ENCODE measurements around the gene LCN12.

LCN12 gene

DNA sequence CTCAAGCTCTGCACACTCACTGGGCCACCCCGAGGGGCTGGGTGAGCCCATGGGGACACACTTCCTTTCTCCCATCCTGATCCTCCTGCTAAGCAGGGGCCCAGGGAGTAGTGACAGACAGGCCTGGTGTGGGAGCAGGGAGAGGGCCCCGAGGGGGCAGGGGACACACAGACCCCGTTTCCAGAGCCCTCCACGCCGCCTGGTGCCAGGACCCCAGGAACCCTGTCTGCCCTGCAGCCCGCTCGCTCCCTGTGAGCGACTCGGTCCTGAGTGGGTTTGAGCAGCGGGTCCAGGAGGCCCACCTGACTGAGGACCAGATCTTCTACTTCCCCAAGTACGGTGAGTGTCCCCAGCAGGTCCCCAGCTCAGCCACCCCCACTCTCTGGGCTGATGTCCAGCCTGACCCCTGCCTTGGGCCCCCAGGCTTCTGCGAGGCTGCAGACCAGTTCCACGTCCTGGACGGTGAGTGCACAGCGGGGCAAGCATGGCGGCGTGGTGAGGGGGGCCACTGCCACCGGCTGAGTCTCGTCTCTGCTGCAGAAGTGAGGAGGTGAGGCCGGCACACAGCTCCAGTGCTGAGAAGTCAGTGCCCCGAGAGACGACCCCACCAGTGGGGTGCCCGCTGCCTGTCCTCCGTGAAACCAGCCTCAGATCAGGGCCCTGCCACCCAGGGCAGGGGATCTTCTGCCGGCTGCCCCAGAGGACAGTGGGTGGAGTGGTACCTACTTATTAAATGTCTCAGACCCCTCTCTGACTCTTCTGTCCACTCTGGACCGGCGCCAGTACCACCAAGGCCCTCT, 5.6 kb upstream of the LCN12 start:
- Mint-ChIP-seq H3K4me3 (no peak overlapping the region), H3K9me3 (no peaks in the 10 kb centered on the region), H3K27me3 (ENCODE audit: low read depth) (no peaks in the 10 kb centered on the region), H3K4me1 (ENCODE audit: low read depth) (peaks cover 3% of the 10 kb centered on the region), H3K27ac (no peak overlapping the region), H3K36me3 (ENCODE audit: low read depth) (peaks cover 3% of the 10 kb centered on the region)

DNA sequence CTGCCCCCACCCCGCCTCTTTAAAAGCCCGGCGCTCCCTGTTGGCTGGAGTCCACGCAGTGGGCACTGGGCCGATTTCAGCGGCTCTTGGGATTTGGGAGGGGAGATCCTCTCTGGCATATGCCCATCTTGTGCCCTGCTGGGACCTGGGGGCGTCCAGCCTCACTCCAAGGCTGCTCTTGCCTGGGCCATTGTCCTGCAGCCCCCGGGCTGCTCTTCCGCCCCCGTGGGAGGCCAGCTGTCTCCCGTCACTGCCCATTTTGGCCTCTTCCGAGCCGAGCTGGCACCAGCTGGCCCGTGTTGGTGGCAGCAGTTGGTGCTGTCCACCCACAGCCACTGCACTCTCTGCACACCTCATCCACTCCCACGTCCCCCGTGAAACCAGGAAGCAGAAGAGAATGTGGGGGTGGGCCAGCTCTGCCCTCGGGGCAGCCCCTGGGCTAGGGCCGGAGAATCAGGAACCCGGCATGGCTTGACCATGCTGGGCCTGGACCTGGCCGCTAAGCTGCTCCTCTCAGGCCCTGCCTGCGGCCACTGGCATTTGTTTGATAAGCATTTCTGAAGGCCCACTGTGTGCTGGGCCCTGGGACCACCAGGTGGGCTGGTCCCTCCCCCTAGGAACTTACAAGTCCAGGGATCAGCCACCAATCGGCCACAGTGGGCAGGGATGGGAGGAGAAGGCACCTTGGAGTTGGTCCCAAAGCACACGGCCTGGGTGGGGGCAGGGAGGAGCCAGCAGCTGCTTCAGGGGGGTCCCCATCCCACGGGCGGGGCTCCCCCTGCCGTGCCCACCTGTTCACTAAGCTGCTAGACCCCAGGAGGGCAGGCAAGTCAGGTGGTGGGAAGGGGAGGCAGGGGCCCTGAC, 4.8 kb upstream of the LCN12 start:
- Mint-ChIP-seq H3K36me3 (ENCODE audit: low read depth) (no peaks in the 10 kb centered on the region), H3K9me3 (no peaks in the 10 kb centered on the region), H3K27ac (no peak overlapping the region), H3K4me3 (no peak overlapping the region), H3K27me3 (ENCODE audit: low read depth) (no peaks in the 10 kb centered on the region), H3K4me1 (ENCODE audit: low read depth) (peaks cover 3% of the 10 kb centered on the region)

DNA sequence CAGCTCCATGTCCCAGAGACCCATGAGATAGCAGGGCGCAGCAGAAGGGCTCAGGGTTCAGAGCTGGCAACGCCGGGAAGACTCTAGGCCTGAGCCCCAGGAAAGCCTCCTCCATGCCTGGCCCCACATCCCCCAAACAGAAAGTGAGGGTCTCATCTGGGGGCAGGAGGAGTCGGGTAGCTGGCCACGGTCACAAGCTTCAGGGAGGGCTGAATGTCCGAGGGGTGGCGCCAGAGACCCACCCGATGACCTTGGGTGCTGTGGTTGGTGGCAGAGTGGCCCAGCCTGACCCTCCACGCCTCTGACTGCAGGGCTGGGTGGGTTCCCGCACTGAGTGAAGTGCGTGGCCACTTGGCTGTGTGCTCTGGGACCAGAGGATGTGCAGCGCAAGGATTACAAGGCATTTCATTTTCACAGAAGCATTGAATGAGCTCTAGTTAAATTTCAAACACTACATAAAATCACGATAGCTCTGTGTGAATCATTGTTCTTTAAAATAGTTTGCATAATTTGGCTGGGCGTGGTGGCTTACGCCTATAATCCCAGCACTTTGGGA, 4.0 kb upstream of the LCN12 start:
- H3K36me3 Mint-ChIP-seq (ENCODE audit: low read depth) = no peaks in the 10 kb centered on the region
- peak overlapping the region; percentile 40 for H3K4me3 Mint-ChIP-seq
- H3K27me3 Mint-ChIP-seq (ENCODE audit: low read depth) = no peaks in the 10 kb centered on the region
- H3K9me3 Mint-ChIP-seq = no peaks in the 10 kb centered on the region
- H3K4me1 Mint-ChIP-seq (ENCODE audit: low read depth) = peaks cover 3% of the 10 kb centered on the region
- H3K27ac Mint-ChIP-seq = no peak overlapping the region

DNA sequence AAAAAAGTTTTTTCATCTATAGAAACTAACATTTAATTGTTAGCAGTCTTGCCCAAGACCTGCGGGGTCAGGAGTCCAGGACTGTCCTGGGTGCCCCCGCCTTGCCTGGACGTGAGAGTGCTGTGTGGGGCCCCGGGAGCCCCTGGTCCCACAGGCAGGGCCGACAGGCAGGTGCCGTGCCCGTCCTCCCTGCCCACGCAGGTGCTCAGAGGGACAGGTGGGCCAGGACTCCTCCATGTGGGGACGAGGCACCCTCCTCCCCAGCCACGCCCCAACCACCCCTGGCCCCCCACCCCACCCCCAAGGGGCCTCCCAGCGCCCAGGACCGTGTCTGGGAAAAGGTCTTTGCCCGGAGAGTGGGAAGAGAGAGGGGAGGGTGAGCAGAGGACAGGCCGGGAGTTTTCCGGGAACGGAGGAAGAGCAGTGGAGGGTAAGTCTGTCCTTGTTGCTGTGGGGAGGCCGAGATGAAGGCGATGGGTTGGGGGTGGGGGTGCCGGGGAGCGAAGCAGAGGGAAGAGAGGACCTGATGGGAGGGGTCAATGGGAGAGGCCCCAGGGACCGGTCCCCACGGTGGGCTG, 2.7 kb upstream of the LCN12 start:
- H3K4me1 Mint-ChIP-seq (ENCODE audit: low read depth) = peaks cover 3% of the 10 kb centered on the region
- peak overlapping the region; percentile 82 for H3K4me3 Mint-ChIP-seq
- no peaks in the 10 kb centered on the region for H3K36me3 Mint-ChIP-seq (ENCODE audit: low read depth)
- H3K9me3 Mint-ChIP-seq = no peaks in the 10 kb centered on the region
- H3K27me3 Mint-ChIP-seq (ENCODE audit: low read depth) = no peaks in the 10 kb centered on the region
- H3K27ac Mint-ChIP-seq = peak overlapping the region; percentile 73

DNA sequence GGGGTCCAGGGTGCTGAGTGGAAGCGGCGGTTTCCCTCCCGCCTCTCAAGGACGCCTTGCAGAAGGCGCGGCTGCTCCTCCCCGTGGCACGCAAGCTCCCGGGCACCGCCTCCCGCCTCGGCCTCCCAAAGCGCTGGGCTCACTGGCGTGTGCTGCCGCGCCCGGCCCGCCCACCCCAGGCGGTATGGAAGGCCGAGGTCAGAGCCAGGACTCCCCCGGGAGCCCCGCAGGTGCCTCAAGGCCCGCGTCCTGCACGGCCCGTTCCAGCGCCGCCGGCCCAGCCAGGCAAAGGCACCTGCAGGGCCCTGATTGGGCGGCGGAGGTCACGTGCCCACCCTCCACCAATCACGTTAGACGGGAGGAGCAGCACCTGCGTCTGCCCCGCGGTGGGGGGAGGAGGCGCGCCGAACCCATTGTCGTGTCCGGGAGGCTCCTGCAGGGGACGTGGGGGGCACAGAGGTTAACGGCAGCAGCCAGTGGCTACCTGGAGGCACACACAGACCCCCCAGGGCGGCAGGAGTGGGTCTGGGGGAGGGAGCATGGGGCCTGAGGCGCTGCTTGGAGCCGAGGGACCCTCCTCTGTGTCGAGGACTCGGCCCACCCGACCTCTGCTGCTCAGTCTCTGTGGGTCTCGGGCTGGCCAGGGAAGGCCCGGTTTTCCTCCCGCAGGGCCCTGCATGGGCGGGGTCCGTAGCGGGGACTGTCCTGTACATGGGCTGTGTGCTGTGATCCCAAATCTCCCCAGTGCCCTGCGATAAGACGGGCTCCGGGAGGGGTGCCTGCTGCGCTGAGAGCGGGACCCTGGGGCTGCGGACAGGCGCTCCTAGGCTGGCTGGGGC, 2.0 kb upstream of the LCN12 start:
- no peaks in the 10 kb centered on the region for H3K4me1 Mint-ChIP-seq (ENCODE audit: low read depth)
- H3K27ac Mint-ChIP-seq = peak overlapping the region; percentile 86
- no peaks in the 10 kb centered on the region for H3K36me3 Mint-ChIP-seq (ENCODE audit: low read depth)
- H3K4me3 Mint-ChIP-seq = peak overlapping the region; percentile 86
- no peaks in the 10 kb centered on the region for H3K27me3 Mint-ChIP-seq (ENCODE audit: low read depth)
- no peaks in the 10 kb centered on the region for H3K9me3 Mint-ChIP-seq

DNA sequence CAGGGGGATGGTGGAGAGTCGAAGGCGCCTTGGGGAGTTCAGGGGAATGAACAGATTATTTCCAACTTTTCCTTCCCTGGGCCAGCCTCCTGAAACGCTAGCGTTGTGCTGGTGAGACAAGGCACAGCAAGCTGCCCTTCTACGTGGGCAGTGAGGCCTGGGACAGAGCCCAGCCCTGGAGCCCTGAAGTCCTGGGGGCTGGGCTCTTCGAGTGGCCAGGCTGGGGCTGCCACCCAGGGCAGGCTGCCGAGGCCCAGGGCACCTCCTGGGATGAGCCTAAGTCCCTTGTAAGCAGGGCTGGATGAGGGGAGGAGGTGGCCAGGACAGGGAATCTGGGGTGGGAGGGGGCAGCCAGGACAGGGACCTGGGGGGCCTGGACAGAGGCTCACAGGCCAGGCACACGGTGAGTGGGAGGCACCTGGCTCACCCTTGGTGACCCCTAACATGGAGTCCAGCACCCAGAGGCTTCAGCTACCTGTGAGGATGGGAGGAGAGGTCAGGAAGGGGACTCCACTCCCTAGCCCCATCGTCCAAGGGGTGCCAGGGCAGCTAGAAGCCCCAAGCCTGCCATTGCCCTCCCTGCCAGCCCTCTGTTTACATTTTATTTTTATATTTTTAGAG, 1.3 kb upstream of the LCN12 start:
- H3K27ac Mint-ChIP-seq = peak overlapping the region; percentile 86
- H3K27me3 Mint-ChIP-seq (ENCODE audit: low read depth) = no peaks in the 10 kb centered on the region
- no peaks in the 10 kb centered on the region for H3K9me3 Mint-ChIP-seq
- H3K4me1 Mint-ChIP-seq (ENCODE audit: low read depth) = no peaks in the 10 kb centered on the region
- H3K4me3 Mint-ChIP-seq = peak overlapping the region; percentile 86
- H3K36me3 Mint-ChIP-seq (ENCODE audit: low read depth) = no peaks in the 10 kb centered on the region

DNA sequence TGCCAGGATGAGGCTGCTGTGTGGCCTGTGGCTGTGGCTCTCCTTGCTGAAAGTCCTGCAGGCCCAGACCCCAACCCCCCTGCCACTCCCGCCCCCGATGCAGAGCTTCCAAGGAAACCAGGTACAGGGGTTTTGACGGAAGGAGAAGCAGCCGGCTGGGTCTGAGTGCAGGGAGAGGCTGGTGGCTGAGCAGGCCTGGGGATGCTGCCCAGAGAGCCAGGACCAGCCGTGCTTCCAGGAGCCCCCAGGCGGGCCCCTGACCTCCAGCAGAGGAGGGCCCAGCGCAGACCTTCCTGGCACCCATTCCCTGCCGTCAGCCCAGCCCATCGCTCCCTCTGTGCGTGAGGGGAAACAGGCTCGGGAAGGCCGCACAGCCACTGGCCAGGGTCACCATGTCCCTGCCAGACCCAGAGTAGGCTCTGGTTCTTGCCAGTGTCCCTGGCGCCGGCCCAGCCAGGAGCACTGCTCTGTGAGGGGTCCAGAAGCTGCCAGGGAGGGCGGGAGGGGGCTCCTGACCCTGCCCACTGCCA, 313 bp downstream of the LCN12 start:
- Mint-ChIP-seq H3K4me1 (ENCODE audit: low read depth) (no peaks in the 10 kb centered on the region), H3K9me3 (peaks cover 9% of the 10 kb centered on the region), H3K36me3 (ENCODE audit: low read depth) (no peaks in the 10 kb centered on the region), H3K4me3 (no peak overlapping the region), H3K27me3 (ENCODE audit: low read depth) (no peaks in the 10 kb centered on the region), H3K27ac (no peak overlapping the region)

DNA sequence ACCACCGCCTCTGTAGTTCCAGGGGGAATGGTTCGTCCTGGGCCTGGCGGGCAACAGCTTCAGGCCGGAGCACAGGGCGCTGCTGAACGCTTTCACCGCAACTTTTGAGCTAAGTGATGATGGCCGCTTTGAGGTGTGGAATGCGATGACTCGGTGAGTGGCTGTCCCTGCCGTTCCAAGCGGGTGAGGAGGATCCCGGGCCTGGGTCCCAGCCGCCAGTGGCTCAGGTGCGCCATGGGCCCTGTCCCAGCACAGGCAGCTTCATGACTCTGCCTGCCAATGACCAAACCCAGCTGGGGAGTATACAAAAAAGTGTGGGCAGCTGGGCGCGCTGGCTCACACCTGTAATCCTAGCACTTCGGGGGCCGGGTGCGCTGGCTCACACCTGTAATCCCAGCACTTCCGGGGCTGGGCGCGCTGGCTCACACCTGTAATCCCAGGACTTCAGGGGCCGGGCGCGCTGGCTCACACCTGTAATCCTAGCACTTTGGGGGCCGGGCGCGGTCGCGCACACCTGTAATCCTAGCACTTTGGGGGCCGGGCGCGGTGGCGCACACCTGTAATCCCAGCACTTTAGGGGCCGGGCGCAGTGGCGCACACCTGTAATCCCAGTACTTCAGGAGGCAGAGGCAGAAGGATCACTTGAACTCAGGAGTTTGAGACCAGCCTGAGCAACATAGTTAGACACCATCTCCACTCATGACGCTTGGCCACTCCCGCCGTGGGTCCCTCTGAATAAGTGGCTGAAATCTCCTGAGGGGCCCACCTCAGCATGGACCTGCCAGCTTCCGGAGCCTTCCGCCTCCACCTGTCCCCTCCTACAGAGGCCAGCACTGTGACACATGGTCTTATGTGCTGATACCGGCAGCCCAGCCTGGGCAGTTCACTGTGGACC, 1.1 kb downstream of the LCN12 start:
- Mint-ChIP-seq H3K4me3 (no peak overlapping the region), H3K27me3 (ENCODE audit: low read depth) (no peaks in the 10 kb centered on the region), H3K36me3 (ENCODE audit: low read depth) (no peaks in the 10 kb centered on the region), H3K27ac (no peak overlapping the region), H3K4me1 (ENCODE audit: low read depth) (no peaks in the 10 kb centered on the region), H3K9me3 (peaks cover 9% of the 10 kb centered on the region)

DNA sequence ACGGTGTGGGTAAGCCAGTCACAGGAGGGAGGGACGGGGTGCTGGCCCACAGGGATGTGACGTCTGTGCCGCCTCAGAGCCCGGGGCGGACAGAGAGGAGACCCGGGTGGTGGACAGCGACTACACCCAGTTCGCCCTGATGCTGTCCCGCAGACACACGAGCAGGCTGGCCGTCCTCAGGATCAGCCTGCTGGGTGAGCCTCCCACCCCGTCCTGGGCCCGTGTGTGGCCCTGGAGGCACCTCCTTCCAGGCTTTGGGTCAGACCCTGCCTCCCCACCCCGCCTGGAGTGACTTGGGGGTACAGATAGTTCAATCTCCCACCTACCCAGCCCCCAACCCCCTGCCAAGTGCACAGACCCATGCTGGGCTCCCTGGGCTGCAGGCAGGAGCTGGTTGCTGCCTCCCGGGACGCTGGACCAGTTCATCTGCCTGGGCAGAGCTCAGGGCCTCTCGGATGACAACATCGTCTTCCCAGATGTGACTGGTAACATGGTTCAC, 1.7 kb downstream of the LCN12 start:
- H3K27me3 Mint-ChIP-seq (ENCODE audit: low read depth) = no peaks in the 10 kb centered on the region
- no peaks in the 10 kb centered on the region for H3K36me3 Mint-ChIP-seq (ENCODE audit: low read depth)
- H3K4me3 Mint-ChIP-seq = no peak overlapping the region
- peaks cover 9% of the 10 kb centered on the region for H3K9me3 Mint-ChIP-seq
- no peak overlapping the region for H3K27ac Mint-ChIP-seq
- no peaks in the 10 kb centered on the region for H3K4me1 Mint-ChIP-seq (ENCODE audit: low read depth)

DNA sequence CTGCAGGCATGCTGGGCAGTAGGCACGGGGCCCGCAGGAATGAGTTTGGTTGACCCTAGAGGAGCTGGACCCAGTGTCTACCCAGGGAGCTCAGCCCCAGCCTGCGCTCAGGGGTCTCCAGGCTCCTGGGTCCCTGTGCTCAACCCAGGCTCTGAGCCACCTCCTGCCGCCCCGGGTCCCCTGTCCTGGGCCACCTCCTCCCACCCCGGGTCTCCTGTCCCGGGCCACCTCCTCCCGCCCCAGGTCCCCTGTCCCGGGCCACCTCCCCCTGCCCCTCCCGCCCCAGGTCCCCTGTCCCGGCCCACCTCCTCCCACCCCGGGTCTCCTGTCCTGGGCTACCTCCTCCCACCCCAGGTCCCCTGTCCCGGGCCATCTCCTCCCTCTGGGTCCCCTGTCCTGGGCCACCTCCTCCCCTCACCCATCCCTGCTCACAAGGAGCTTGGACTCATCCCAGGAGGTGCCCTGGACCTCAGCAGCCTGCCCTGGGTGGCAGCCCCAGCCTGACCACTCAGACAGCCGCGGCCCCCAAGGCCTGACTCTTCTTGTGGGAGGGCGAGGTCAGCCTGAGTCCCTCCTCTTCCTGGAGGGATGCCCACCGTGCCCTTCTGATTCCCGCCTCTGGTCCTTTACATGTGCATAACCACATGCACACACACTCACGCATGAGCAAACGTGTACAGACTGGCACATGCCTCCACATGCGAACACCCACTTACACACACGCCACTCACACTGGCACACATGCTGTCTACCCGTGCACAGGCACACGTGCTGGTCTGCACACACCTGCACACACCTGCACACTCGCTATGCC, 2.4 kb downstream of the LCN12 start:
- Mint-ChIP-seq H3K4me1 (ENCODE audit: low read depth) (no peaks in the 10 kb centered on the region), H3K4me3 (no peak overlapping the region), H3K36me3 (ENCODE audit: low read depth) (no peaks in the 10 kb centered on the region), H3K27ac (no peak overlapping the region), H3K27me3 (ENCODE audit: low read depth) (no peaks in the 10 kb centered on the region), H3K9me3 (peaks cover 9% of the 10 kb centered on the region)

DNA sequence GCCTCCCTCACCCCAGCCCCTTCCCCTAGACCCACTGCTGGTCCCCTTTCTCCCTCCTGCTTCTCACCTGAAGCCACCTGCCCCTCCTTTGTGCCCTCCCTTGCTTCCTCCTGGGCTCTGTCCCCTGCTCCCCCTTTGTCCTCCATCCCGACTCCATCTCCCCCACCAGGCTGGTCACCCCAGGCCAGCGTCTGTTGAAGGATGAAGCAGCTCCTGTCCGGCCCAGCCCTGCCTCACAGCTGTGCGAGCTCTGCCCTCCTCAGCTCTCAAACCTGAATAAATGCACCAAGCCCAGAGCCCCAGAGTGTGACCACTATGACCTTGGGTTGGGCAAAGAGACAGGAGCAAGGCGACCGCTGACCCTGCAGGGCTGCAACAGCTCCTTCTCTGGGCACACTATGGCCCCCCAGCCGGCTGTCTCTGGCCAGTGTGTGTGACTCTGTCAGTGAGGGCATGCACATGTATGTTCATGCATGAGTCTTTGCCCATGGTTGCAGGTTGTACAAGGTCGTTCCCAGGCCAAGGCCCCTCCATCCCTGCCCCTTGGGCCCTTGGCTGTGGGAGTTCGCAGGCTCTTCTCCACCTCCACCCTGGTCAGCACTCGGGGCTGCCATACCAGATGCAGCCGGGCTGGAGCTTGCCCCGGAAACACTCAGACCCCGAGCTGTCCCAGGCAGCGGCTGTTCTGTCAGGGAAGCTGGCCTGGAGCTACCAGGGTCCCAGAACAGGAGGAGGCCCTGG, 3.3 kb downstream of the LCN12 start:
- H3K4me1 Mint-ChIP-seq (ENCODE audit: low read depth) = peaks cover 2% of the 10 kb centered on the region
- H3K4me3 Mint-ChIP-seq = no peak overlapping the region
- no peaks in the 10 kb centered on the region for H3K36me3 Mint-ChIP-seq (ENCODE audit: low read depth)
- peaks cover 9% of the 10 kb centered on the region for H3K9me3 Mint-ChIP-seq
- no peaks in the 10 kb centered on the region for H3K27me3 Mint-ChIP-seq (ENCODE audit: low read depth)
- H3K27ac Mint-ChIP-seq = peak overlapping the region; percentile 55

Measured in T-helper 1 cell treated with Interleukin-12 subunit alpha and Interleukin-12 subunit beta and Interleukin-4 antibody, amounts not matched to agents 30 μg/mL and 1 μg/mL, for 36 hours (primary cell).